Measurements from ENCODE around the gene CLEC16A.

The CLEC16A gene

GRCh38 chr16:11170696-11171447 lies 226.5 kb downstream of the CLEC16A start:
- DNase-seq (ENCODE audit: low read depth in 3 of 3, low spot score in 1 of 3) = no peak

DNA sequence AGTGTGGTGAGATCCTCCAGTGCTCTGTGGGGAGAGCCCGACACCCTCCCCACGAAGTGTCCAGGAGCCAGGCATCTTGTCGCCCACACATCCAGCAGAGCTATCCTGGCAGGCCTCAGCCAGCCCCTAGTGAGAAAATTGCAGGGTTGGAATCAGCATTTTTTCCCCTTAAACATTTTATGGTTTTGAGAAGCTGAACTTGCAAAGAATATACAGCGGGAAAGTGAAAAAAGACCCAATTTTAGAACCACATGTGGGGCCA lies 227.0 kb downstream of the CLEC16A start:
- no peak for DNase-seq (ENCODE audit: low read depth in 3 of 3, low spot score in 1 of 3)

DNA sequence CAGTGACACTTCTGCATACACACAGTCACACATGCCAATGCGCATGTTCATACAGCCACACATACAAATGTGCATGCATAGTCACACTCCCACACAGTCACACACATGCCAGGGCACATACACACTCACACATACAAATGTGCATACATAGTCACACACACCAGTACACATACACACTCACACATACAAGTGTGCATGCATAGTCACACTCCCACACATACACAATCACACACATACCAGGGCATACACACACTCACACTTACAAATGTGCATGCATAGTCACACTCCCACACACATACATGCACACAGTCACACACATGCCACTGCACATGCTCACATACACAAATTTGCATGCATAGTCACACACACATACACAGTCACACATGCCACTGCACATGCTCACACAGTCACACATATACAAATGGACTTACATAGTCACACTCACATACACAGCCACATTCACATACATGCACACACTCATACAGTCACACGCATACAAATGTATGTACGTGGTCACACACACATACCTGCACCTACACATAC lies 227.5 kb downstream of the CLEC16A start:
- DNase-seq (ENCODE audit: low read depth in 3 of 3, low spot score in 1 of 3) = no peak

- DNase-seq (ENCODE audit: low read depth in 3 of 3, low spot score in 1 of 3) = no peak
Observed at GRCh38 chr16:11173426-11173825, 229.1 kb downstream of the CLEC16A start.

GRCh38 chr16:11174141-11174540 lies 229.8 kb downstream of the CLEC16A start:
- no peak for DNase-seq (ENCODE audit: low read depth in 3 of 3, low spot score in 1 of 3)

- no peak for DNase-seq (ENCODE audit: low read depth in 3 of 3, low spot score in 1 of 3)
Observed at GRCh38 chr16:11175106-11175786, 230.9 kb downstream of the CLEC16A start.

- DNase-seq (ENCODE audit: low read depth in 3 of 3, low spot score in 1 of 3) = no peak
Observed at GRCh38 chr16:11175787-11176341, 231.5 kb downstream of the CLEC16A start.

DNA sequence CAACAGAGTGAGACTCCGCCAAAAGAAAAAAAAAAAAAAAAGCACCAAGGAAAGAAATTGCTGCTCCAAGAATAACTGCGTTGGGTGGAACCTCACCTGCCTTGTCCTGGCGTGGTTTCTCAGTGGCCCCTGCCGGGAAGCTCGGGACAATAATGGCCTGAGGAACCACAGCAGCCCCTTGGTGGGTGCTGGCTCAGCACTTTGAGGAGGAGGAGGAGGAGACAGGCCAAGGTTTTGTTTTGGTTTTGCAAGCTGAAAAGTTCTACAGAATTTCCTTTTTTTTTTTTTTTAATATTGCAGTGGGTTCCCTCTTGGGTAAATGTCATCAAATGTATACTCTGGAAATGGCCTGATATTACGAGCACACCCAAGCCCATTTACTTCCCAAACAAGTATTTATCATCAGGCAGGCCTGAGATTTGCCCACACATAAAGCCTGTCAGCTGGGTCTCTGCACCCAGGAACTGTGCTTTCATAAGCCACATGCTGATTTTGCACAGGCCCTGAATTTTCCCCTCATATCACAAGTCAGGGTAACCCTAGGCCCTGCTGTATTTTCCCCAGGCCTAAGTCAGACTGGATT lies 233.3 kb downstream of the CLEC16A start:
- DNase-seq (ENCODE audit: low read depth in 3 of 3, low spot score in 1 of 3) = no peak

DNA sequence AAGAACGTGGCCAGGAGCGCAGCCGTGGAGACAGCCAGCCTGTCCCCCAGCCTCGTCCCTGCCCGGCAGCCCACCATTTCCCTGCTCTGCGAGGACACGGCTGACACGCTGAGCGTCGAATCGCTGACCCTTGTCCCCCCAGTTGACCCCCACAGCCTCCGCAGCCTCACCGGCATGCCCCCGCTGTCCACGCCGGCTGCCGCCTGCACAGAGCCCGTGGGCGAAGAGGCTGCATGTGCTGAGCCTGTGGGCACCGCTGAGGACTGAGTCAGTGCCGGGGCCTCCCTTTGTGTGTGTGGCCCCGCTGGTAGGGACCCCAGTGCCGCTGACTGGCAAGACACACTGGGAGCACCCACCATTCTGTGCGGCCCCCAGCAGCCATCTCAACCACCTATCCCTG lies 234.1 kb downstream of the CLEC16A start:
- no peak for DNase-seq (ENCODE audit: low read depth in 3 of 3, low spot score in 1 of 3)

DNA sequence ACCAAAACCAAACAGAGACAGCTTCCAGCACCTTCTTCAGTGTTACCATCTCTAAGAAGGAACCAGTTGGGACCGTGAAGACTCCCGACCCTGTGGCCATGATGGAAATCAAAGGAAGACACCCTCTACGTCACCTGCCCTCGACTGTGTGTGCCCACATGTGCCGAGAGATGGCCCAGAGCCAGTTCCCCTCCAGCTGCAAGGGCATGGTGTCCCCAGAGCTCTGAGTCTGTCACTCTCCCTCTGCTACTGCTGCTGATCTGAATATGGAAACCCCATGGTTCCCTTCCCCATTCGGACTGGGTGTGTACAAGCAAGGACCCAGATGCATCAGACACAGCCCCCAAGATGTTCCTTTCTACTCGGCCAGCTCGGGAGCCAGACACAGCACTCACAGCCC lies 235.2 kb downstream of the CLEC16A start:
- DNase-seq (ENCODE audit: low read depth in 3 of 3, low spot score in 1 of 3) = no peak

DNA sequence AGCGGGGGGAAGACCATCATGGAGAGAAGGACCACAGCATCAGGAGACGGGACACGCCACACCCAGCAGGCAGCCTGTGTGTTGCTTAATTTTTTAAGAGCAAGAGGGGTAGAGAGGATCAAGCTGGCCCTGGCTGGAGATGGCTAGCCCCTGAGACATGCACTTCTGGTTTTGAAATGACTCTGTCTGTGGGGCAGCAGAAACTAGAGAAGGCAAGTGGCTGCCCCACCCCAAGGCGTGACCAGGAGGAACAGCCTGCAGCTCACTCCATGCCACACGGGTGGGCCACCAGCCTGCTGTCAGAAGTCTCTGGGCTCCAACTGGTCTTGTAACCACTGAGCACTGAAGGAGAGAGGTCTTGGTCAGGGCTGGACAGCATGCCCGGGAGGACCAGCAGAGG lies 236.1 kb downstream of the CLEC16A start:
- DNase-seq (ENCODE audit: low read depth in 3 of 3, low spot score in 1 of 3) = no peak

DNA sequence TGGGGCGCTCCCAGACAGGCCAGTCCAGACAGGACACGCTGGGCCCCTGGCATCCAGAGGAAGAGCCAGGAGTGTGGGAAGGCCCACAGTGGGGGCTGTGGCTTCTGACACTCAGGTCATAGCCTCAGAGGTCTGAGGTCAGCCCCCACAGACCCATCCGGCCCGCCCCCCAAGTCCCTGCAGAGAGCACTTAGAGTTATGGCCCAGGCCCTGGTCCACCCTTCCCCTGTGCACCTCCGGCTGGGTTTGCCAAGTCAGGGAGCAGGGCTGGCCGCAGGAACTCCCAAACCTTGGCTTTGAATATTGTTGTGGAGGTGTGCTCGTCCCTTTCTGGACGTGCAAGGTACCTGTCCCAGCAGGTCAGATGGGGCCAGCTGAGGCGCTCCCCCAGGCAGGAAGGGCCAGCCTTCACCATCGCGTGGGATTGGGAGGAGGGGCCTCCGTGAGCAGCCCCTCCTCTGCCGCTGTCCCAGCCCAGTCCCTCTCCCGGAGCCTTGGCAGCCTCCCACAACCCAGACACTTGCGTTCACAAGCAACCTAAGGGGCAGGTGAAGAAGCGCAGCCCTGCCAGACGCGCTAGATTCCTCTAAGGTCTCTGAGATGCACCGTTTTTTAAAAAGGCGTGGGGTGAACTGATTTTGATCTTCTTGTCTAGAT lies 237.0 kb downstream of the CLEC16A start:
- DNase-seq (ENCODE audit: low read depth in 3 of 3, low spot score in 1 of 3) = no peak

DNA sequence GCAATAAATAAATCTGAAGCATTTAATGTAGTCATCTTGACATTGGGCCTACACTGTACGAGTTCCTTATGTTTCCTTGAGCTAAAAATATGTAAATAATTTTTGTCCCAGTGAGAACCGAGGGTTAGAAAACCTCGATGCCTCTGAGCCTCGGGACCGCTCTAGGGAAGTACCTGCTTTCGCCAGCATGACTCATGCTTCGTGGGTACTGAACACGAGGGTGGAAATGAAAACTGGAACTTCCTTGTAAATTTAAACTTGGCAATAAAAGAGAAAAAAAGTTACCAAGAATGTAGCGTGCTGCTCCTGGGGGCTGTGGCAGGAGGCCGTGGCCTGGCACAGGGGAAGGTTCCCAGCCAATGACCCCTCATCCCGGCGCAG lies 237.5 kb downstream of the CLEC16A start:
- DNase-seq (ENCODE audit: low read depth in 3 of 3, low spot score in 1 of 3) = peak in 1 of 3 donors; percentile 14

DNA sequence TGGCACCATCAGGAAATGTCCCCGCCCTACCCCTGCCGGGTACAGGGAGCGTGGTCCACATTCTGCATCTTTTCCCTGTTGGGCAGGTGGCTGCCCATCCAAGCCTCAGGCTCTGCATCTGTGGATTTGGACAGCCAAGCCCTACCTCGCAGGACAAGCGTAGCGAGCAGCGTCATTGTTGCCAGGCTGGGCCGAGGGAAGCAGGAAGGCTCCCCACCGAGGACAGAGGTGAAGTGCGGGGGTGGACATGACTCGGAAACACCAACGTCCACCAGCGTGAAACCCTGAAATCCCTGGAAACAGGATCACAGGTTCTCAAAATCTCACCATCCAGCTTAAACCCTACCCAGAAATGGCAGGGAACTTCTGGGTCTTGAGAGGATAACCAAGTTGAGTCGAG lies 238.0 kb downstream of the CLEC16A start:
- DNase-seq (ENCODE audit: low read depth in 3 of 3, low spot score in 1 of 3) = no peak

DNA sequence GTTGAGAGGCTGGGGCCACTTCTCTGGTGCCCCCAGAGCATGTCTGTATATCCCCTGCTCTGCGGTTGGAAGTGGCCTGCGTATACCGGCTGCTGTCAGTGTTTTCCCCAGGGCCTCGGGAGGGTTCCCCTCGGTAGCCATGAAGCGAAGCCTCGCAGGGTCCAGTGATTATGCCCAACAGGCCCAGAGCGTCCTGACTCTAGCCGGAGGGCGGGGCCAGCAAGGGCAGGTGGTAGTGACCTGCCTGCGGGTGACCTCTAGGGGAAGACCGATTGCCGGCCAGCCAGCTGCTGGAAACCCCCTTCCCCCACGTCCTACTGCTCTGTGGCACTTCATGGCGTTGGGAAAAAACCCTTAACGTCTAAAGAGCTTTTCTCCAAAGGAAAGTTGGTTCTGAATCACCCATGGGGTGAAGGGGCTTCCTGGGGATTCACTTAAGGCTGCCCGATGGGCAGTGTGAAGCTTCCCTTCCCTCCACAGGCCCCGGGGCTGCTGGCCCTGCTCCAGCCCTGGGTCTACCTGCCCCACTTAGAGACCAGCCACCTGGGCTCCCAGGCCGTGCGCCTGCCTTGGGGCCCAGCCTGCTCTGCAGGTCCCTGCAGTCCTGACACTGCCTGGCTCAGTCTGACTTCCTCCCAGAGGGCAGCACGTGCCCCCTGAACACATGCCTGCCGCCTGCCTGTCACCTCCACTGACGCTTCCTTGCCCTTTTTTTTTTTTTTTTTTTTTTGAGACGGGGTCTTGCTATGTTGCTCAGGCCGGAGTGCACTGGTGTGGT lies 238.9 kb downstream of the CLEC16A start:
- no peak for DNase-seq (ENCODE audit: low read depth in 3 of 3, low spot score in 1 of 3)

DNA sequence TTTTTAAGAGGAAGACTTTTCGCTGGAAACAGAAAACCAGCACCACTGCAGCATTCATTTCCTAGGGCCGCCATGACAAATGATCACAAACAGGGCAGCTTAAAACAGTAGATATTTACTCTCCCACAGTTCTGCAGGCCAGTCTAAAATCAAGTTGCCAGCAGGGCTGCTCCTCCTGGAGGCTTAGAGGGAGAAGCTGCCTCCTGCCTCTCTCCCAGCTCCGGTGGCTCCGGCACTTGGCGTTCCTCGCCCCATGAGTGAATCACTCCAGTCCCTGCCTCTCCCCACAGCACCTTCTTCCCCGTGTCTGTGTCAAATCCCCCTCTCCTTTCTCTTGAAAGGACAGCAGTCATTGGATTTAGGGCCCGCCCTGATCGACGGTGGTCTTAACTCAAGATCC lies 239.6 kb downstream of the CLEC16A start:
- DNase-seq (ENCODE audit: low read depth in 3 of 3, low spot score in 1 of 3) = no peak

- no peak for DNase-seq (ENCODE audit: low read depth in 3 of 3, low spot score in 1 of 3)
Observed at GRCh38 chr16:11187522-11188023, 243.2 kb downstream of the CLEC16A start.

DNA sequence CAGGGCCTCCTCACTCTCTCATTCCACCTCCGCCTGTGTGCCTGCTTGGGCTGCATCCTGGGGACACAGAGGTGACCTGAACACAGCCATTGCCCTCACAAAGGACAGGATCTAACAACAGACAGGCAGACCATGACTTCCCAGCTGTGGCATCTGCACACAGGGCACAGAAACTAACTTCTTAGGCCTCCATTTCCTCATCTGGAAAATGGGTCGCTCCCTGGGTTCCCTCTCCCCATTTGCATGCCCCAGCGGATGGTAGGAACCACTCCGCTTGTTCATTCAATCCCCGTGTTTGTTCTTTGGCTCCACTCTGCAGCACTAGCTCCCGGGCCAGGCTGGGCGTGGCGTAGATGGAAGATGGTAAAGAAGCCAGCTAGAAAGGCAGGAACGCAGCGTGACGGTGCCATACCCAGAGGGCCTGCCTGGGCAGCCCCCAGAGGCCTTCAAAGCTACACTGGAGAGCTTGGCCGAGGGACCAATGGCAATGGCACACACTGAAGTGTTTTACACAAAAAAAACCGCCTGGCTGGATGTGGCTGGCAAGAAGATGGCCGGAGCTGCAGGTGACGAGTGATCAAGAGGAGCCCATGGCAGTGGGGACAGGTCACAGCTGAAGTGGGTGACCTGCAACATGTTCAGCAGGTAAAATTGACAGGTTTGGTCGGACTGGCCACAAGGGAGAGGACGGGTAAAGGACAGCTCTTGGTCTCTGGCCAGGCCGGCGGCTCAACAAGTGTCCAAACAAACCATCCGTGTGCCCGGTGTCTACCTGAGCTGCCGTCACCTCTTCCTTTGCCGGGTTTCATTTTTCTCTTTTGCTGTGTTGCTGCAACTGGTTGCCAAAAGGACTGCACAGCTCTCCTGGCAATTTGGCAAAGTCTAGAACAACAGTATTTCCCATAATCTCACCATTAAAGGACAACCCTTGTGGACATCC lies 244.7 kb downstream of the CLEC16A start:
- no peak for DNase-seq (ENCODE audit: low read depth in 3 of 3, low spot score in 1 of 3)

All from stimulated activated CD4-positive, alpha-beta T cell treated with anti-CD3 and anti-CD28 coated beads, TNF-alpha, amount 100 ng/mL, for 1 hour (primary cell).